HT-29 (cell line): ENCODE measurements around the gene IL17F. TPM values are rescaled to one million over a fixed set of nuclear protein-coding genes. Genes with fewer than 3 reads are reported as not detected.
"Not testable (repeated sequence)": the region's sequence is repeated elsewhere in the genome, so short reads cannot be mapped to it uniquely, and the experiment has no call there.

Experiments used
- DNase-seq: peaks from one replicate; pipeline ENCODE4 v3.0.0-alpha.2; 2015; ENCODE audit warnings: low spot score
- total RNA-seq: library from RNA; depleted of rRNA; stranded (reverse); fragments of >200 nt; shearing (Covaris generic); gene quantifications from 2 replicates; pipeline ENCODE4 v1.2.3, GENCODE V29; 2014

The IL17F gene
- total RNA-seq, 1 experiment from 2014 or later = not detected

DNA sequence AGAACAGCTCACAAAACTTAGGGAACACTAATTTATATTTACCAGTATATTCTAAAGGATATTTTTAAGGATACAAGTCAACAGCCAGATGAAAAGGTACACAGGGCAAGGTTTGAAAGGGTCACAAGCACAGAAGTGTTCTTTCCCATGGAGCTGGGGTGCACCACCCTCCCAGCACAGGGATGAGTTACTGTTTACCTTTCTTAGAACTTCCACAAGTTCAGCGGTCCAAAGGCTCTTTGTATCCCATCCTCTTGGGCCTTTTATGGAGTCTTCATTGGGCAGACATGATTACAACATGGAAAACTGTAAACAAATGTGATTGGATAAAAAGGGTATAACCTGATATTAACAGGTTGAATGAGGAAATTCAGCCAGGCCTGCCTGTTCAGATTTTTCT, 1.1 kb upstream of the IL17F start:
- DNase-seq = no peak

DNA sequence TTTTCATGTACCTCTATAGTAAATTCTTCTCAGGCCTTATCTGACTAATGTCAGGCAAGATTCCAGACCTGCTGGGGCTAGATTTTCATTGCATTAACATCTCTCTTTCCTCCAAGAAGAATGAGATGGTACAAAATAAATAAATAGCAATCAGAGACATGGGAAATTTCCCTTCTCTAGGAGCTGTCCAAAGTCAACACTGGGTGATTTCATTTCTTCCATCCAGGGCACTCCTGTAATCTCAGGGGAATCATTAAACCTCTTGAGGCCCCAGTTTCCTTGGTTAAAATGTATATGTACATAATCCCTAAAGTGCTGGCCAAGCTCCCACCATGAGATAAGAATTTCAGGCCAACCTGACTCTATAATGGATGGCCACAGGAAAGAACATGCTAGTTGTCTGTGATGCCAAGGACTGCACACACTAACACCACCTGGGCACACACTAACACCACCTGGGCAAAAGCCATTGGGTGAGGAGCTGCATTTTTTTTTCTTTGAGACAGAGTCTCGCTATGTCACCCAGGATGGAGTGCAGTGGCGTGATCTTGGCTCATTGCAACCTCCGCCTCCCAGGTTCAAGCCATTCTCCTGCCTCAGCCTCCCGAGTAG, 912 bp downstream of the IL17F start:
- no peak for DNase-seq

DNA sequence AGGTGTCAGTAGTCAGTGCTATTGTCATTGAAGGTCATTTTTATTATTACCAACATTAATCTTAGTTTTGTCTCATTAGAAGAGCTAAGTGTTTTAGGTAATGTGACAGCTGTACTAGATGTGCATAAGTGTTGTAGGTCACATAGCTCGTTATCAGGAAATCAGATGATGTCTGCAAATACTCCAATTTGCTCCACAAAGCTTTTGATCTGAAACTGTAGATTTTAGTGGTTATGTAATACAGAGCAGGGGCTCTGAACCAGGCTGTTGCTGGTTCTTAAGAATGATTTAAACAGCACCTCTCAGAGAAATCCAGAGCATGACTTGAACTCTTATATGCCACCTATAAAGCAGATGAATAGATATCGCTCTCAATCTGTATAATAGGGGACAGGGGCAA, 2.5 kb downstream of the IL17F start:
- no peak for DNase-seq

DNA sequence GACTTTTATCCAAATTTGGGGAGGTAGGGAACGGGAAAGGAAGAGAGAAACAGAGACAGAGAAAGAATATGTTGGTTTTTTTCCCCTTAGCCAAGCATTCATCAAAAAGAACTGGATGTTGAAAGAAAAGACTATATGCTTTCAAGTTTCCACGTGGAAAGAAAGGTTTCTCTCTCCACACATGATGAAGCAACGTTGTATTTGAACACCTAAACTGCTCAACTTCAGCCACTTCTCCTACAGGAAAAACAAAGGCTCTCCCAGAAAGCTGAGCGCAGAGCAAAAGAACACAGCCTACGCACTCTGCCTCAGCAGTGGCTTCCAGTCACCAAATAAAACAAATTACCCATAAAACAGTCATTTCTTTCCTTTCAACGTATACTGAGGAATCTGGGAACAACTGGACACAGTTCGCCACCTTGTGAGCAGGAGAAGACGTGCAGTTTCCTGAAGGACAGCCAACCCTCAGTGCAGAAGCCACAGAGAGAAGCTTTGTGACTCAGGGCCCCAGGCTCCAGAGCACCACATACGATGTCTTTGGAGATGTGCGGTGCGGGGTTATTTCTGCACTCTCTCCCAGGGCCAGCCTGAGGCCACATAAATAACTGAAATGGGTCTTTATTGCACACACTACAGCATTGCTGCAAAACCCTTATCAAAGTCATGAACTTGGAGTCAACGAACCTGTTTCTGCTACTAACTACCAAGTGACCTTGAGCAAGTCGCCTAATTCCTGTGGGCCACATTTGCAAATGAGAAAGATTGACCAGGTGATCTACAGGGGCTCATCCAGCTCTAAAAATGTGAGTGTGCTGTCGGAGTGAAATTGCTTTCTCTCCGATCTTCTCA, 10.1 kb downstream of the IL17F start:
- peak; percentile 71 for DNase-seq

DNA sequence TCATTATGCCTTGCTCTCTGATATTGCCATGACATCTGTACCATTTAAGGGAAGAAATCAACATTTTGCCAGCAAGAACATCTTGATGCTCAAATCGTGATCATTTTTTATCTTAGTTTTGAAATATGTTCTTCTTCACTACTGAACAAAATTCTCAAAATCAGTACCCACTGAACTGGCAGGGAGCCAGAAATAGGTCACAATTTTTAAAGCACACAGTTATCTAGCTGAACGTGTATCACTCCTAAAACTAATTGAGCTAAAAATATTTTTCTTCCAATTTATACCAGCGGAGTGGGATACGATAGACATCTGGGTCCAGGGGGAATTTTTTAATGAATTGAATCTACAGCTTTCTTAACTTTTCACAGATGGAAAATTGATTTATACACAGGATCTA, 11.3 kb downstream of the IL17F start:
- DNase-seq = no peak

DNA sequence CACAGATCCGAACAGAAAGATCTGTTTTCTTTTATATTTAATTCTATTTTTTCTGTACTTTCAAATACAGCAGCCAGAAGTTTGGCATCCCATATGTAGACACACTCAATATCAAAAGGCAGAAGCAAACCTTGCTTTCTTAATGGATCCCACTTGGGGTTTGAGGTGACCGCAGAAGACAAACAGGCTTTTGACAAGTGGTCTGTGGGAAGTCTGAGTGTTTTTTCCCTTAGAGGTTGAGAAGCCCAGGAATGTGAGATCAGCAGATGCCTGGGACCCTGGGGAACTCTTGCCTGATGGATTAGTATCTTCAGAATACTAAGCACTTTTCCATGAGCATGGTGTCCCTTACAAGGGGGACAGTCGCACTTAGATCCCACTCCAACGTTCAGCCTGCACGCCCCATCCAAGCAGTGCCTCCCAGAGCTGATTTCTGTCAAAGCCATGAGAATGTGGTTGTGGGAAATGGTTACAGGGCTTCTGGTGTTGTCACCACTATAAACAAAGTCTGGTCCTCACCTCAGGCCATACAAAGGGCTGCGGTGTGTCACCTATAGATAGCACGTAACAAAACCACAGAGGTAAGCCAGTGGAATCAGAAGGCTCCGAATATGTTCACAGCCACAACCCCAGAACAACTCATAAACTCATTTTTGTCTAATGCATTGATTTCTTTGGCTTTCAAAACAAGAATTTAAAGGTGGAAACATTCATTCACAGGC, 12.7 kb downstream of the IL17F start:
- no peak for DNase-seq

DNA sequence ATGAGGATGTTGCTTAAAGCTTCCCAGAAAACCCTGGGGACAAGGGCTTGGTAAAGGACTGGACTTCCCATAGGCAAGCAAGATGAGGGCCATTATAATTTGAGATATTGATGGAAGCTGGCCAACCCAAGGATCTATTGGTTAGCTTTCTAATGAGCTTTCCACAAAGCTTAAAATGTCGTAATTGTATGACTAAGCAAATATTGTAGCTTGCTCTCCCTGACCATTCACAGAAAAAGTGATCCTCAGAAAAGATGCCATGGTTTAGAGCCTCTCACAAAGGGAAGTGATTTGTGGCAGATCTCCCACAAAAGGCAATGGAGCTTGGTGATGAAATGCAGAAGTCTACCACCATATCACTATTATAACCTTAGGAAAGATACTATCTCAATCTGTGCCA, 13.6 kb downstream of the IL17F start:
- no peak for DNase-seq

DNA sequence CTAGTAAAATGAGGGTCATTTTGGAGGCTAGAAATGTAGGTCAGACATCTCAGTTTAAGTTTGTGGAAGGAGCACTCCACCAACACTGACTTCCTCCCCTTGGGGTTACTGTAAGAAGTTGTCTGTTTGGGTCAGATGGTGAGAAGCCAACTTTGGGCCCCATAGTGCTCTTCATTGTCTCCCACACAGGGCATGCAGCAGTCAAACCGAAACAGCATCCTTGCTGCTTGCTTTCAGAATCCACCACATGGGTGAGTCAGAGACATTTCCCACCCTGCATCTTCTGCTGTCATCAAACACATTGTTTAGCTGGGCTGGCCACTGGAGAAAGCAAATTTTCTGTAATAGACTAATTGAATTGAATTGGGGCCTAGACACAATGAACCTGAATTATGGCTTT, 16.8 kb downstream of the IL17F start:
- no peak for DNase-seq

DNA sequence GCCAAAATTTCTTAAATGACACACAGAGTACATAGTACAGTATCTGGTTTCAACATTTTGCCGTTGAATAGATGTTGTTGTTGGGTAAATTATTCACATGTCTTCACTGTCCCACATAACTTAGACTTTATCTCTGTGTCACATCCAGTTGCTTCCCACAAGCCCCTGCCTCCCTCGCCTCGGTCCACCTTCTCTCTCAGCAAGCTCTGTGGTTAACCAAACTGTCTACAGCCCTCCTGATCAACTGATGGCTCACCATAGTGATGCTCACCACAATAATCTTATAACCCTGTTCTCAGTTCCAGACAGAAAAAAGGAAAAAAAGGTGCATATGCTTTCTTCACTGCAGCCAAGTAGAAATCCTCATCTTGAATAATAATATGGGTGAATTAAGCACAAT, 23.0 kb downstream of the IL17F start:
- DNase-seq = no peak

DNA sequence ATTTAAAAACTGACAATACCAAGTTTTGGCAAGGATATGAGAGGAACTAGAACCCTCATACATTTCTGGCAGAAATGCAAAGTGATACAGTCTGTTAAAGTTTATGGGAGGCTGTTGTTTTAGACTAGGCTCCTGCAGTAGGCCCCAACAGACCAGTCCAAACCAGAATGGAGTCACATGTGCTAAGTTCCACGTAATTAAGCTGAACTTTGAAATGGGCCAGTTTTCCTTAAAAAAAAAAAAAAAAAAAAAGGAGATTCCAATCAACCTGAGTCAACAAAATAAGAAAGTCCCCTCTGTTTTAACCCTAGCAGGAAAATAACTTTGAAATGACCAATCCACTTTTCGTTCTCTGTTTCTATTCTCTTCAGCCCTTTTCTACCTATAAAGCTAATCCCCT, 26.5 kb downstream of the IL17F start:
- no peak for DNase-seq

DNA sequence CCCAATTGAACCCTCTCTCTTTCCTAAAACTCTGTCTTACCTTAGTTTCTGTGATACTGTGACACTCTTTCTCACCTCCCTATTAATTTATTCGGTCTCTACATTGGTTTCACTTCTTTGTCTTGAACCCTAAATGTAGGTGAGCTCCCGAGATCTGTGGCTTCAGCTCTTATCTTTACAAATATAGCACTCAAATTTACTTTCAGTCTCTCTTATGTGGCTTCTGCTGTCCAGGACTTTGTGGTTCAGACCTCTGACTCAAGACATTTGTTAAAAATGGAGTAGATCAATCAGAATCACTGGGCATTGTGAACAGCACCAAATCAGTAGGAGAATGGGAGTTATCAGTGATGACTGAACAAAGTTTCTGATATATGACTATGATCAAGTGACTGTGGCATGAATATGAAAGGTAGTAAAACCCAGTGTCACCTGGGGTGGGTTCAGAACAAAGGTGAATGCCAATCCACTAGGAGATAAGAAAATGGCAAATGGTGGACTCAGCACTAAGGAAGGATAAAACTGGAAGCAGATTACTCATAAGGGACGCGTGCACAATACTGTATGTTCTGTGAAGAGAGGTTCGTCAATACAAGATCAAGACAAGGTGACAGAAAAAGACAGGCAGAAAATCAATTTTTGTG, 27.2 kb downstream of the IL17F start:
- no peak for DNase-seq

DNA sequence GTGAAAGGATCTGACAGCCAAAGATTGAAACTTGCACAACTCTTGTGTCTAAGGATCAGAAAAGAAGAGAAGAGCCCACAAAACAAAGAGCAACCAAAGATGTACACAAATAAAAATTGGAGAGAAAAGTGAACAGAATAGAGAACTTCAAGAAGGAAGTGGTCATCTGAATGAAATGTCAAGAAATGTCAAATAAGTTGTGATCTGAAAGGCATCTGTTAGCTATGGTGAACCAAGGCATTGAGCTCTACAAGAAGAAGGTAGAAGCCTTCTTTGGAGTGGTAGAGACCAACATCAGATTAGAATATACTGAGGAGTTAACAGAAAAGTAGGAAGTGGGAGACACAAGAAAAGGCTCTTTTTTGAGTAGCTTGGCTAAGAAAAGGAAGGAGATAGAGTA, 28.5 kb downstream of the IL17F start:
- no peak for DNase-seq

DNA sequence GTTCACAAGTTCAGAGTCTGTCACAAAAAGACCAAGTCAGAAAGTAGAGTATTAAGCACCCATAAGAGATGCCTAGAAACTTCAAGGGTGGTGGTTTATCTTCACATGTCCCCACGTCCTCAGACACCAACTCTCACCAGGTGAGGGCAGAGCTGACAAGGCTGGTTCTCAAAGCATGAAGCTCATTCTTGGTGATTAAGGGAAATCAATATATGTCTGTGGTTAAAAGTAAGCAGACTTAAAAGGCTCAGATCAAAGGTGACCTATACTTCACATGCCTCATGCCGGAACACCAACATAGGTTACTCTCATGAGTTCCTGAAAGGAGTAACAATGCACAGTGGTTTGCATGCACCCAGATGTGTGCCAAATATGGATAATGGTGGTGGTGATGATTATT, 31.2 kb downstream of the IL17F start:
- peak; percentile 42 for DNase-seq

DNA sequence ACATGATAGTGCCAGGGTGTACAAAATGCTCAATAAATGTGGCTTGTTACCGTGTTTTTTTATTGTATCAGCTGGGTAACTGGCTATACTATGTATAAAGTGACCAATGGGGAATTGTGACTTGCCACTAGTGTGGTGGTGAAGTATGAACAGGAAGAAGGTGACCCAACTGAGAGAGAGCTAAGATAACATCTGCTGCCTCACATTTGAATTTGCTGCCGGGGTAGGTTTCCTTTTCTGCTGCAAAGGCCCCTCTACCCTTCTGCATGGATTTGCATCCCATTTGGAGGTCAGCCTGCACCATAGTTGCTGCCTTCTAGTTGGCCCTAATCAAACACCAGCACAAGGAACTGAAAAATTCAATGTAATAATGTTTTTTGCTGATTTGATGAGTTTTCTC, 34.1 kb downstream of the IL17F start:
- DNase-seq = no peak

DNA sequence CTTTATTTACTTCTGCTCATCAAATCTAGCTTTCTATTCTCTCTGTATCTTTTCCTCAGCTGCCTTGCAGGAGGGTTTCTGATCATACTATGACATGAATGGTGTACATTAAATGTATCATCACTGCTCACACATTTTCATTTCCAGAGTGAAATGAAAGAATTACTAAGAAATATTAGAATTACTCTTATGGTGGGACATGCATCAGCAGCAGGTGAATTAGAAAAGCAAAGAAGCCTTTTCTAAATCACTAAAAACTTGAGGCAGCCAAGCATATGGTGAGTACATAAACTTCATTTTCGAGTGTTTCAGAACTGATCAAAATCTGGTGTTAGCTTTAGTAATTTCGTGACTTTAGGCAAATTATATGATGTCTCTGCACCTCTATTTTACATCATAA, 34.5 kb downstream of the IL17F start:
- DNase-seq = no peak

DNA sequence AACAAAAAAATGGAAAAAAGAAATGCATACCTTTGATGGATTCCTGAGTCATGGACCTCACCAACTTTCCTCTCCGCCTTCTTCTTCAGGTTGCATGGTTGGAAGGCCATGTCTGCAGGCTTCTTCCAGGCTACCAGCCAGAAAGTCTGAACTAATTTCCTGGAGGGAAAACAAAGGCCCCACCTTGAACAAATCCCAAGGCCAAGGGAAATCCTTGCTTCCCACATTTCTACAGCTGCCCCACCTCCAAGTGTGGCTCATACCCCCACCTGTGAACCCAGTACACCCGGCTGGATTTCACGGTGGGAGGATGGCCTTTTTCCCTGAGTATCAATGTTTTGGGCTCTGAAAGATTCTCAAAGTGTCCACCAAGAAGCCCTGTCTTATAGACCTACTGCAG, 35.7 kb downstream of the IL17F start:
- DNase-seq = no peak

DNA sequence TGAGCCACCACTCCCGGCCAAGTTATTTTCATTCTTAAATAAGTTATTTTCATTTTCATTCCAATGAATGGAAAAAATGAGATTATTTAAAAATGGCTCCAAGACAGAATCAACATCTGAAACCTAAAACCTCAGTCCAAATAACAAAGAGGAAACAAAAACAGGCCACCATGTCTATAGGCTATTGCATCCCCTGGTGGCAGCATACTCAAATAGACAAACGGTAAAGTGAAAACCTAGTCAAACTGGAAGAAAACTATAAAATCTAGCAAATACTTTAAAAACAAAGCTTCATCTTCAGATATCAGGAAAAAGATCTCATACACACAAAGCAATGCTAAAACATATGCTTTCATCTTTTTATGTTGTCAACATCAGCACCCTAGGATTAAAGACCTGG, 37.2 kb downstream of the IL17F start:
- DNase-seq = no peak

DNA sequence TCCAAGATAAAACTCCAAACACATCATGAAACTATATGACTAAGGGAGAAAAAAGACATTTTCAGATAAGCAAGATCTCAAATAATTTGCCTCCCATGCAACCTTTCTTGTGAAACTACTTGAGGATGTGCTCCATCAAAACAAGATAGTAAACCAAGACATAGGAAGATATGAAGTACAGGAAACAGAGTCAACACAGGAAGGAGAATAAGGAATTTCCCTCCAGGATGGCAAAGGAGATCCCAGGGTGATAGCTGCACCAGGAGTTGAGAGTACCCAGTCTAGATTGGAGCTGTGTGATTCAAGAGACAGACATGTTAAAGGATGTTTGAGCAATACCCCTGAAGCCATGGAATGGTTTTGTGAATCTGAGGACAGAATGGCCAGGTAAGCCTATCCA, 42.8 kb downstream of the IL17F start:
- no peak for DNase-seq

DNA sequence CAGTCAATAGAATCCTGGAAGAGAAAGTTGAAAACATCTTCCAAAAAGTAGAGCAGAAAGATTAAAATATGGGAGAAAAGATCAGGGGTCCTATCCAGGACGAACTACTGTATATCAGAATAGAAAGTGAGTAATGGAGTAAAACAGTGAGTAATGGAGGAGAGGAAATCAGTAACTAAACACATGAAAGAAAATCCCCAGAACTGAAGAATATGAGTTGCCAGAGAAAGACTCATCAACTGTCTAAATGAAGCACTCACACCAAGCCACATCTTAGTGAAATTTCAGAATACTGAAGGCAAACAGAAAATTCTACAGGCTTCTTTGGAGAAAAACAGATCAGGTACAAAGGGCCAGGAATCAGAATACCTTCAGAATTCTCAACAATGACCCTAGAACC, 43.3 kb downstream of the IL17F start:
- DNase-seq = no peak

DNA sequence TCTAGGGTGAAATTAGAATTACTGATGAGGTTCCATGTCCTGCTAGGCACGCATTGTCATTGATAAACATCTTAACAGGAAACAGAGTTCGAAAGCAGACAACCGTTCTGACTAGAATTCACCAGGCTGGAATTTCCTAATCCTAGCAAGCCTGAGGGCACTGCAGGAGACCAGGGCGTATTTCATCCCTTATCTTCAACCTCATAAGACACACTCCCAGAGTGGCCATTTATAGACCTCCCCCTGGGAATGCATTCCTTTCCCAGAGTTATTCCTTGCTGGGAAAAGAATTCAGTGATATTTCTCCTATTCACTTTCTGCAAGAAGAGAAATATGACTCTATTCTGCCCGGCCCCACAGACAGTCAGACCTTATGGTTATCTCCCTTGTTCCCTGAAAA, 44.2 kb downstream of the IL17F start:
- not testable (repeated sequence) for DNase-seq

DNA sequence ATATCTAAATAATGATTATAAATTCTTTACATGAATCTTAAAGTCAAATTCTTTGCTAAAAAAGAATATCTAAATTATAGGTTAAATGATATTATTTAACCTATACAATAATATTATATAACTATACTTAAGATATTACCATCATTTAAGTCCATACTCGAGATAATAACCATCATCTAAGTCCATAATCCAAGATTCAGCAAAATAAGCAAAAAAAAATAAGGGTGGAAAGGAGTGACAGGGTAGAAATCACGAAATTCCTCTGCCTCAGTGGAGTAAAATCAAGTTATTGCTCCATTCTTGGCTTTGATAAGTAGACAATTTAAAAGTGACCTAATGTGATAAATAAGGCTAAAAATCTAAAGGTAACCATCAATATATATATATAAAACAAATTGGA, 48.4 kb downstream of the IL17F start:
- no peak for DNase-seq

DNA sequence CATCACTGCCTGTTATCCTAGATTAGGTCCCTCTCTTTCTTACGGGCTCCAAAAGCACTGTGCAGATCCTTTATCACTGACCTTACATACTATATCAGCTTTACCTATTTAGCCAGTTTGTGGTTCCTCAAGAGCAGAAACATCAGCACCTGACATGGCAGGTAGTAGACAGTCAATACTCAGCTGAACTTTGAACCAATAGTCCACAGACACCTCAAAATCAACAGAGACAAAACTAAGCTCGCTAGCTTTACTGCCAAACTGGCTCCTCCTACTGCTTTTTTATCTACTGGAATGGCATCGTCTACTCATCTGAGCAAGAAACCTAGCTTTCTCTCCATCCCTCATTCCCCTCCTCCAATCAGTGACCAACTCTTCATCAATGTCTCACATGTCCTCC, 52.5 kb downstream of the IL17F start:
- no peak for DNase-seq
